HG03064 (cell line): ENCODE results near the gene PITX2.

Experiments
- ATAC-seq: cut with Tn5 transposase; IDR thresholded peaks from one replicate; pipeline ENCODE4 v1.9.1; 2021; ENCODE audit warnings: low read depth; ENCODE audit not compliant: unreplicated experiment

PITX2 gene

GRCh38 chr4:110624904-110625494, 2.1 kb upstream of the PITX2 start:
- no peak for ATAC-seq

GRCh38 chr4:110624398-110624780, 1.5 kb upstream of the PITX2 start:
- ATAC-seq: no peak

GRCh38 chr4:110623718-110624397, 981 bp upstream of the PITX2 start:
- ATAC-seq: no peak

GRCh38 chr4:110621839-110622751, 782 bp downstream of the PITX2 start:
- ATAC-seq: no peak

- no peak for ATAC-seq
Measured at GRCh38 chr4:110621328-110621812, 1.5 kb downstream of the PITX2 start.

GRCh38 chr4:110620691-110621327, 2.1 kb downstream of the PITX2 start:
- ATAC-seq: no peak

- no peak for ATAC-seq
Measured at GRCh38 chr4:110620322-110620690, 2.6 kb downstream of the PITX2 start.

- ATAC-seq: no peak
Measured at GRCh38 chr4:110619463-110620247, 3.2 kb downstream of the PITX2 start.

GRCh38 chr4:110618581-110619462, 4.1 kb downstream of the PITX2 start:
- no peak for ATAC-seq

GRCh38 chr4:110617646-110618580, 5.0 kb downstream of the PITX2 start:
- ATAC-seq: no peak

GRCh38 chr4:110617075-110617640, 5.7 kb downstream of the PITX2 start:
- no peak for ATAC-seq

GRCh38 chr4:110616238-110617074, 6.4 kb downstream of the PITX2 start:
- ATAC-seq: no peak

- no peak for ATAC-seq
Measured at GRCh38 chr4:110615353-110616237, 7.3 kb downstream of the PITX2 start.

GRCh38 chr4:110614976-110615352, 7.9 kb downstream of the PITX2 start:
- ATAC-seq: no peak

GRCh38 chr4:110614173-110614963, 8.5 kb downstream of the PITX2 start:
- ATAC-seq: no peak
